Measurements from ENCODE around the gene FAM72D. TPM values are rescaled to one million over a fixed set of nuclear protein-coding genes. Genes with fewer than 3 reads are reported as not detected.
"Not testable (repeated sequence)": the region's sequence is repeated elsewhere in the genome, so short reads cannot be mapped to it uniquely, and the experiment has no call there.

Gene FAM72D
- total and polyA plus RNA-seq, 8 donors, result 0.58 to 1.5 (median 0.68) TPM; not detected in 4

GRCh38 chr1:145066486-145066885, 29.3 kb upstream of the FAM72D start:
- H3K27me3 ChIP-seq; H3K9me3 ChIP-seq; intact Hi-C loops (cut with DNase I; ENCODE audit: low total_unique reads); H3K27ac ChIP-seq; DNase-seq; H3K36me3 ChIP-seq; H3K4me3 ChIP-seq; H3K4me1 ChIP-seq: not testable (repeated sequence)
- WGBS, 5 donors, result no CpG with 5 or more reads among the region's 10 CpGs

GRCh38 chr1:145071569-145071968, 24.2 kb upstream of the FAM72D start:
- H3K27me3 ChIP-seq; DNase-seq; H3K4me1 ChIP-seq; H3K9me3 ChIP-seq; H3K27ac ChIP-seq; intact Hi-C loops (cut with DNase I; ENCODE audit: low total_unique reads); H3K4me3 ChIP-seq; H3K36me3 ChIP-seq: not testable (repeated sequence)
- 50 to 100% (median 100%) methylated on average over 1 of the region's 6 CpGs; no CpG with 5 or more reads in 2 of the 5 donors for WGBS, 5 donors

- H3K27me3 ChIP-seq; intact Hi-C loops (cut with DNase I; ENCODE audit: low total_unique reads); DNase-seq; H3K4me1 ChIP-seq; H3K4me3 ChIP-seq; H3K9me3 ChIP-seq; H3K36me3 ChIP-seq; H3K27ac ChIP-seq: not testable (repeated sequence)
- 81 to 98% (median 84%) methylated on average over 2 to 3 of the region's 6 CpGs for WGBS, 5 donors
Observed at GRCh38 chr1:145074021-145074559, 21.7 kb upstream of the FAM72D start.

GRCh38 chr1:145076877-145077276, 18.9 kb upstream of the FAM72D start:
- no CpG with 5 or more reads among the region's 3 CpGs for WGBS, 5 donors
- H3K4me1 ChIP-seq; H3K27ac ChIP-seq; H3K36me3 ChIP-seq; H3K9me3 ChIP-seq; intact Hi-C loops (cut with DNase I; ENCODE audit: low total_unique reads); H3K27me3 ChIP-seq; DNase-seq; H3K4me3 ChIP-seq: not testable (repeated sequence)

- intact Hi-C loops (cut with DNase I; ENCODE audit: low total_unique reads); DNase-seq; H3K9me3 ChIP-seq; H3K4me1 ChIP-seq; H3K27me3 ChIP-seq; H3K27ac ChIP-seq; H3K36me3 ChIP-seq; H3K4me3 ChIP-seq: not testable (repeated sequence)
- WGBS, 5 donors, result no CpG with 5 or more reads among the region's 11 CpGs
Observed at GRCh38 chr1:145077872-145078786, 17.6 kb upstream of the FAM72D start.

GRCh38 chr1:145078787-145079370, 16.9 kb upstream of the FAM72D start:
- H3K4me3 ChIP-seq; DNase-seq; H3K4me1 ChIP-seq; H3K27me3 ChIP-seq; H3K36me3 ChIP-seq; intact Hi-C loops (cut with DNase I; ENCODE audit: low total_unique reads); H3K9me3 ChIP-seq; H3K27ac ChIP-seq: not testable (repeated sequence)
- no CpG with 5 or more reads among the region's 5 CpGs for WGBS, 5 donors

GRCh38 chr1:145079737-145080136, 16.0 kb upstream of the FAM72D start:
- H3K36me3 ChIP-seq; DNase-seq; intact Hi-C loops (cut with DNase I; ENCODE audit: low total_unique reads); H3K27me3 ChIP-seq; H3K9me3 ChIP-seq; H3K27ac ChIP-seq; H3K4me3 ChIP-seq; H3K4me1 ChIP-seq: not testable (repeated sequence)
- 76 to 86% (median 79%) methylated on average over 2 of the region's 2 CpGs for WGBS, 5 donors

- H3K27ac ChIP-seq; H3K4me1 ChIP-seq; H3K4me3 ChIP-seq; H3K36me3 ChIP-seq; H3K9me3 ChIP-seq; H3K27me3 ChIP-seq; intact Hi-C loops (cut with DNase I; ENCODE audit: low total_unique reads); DNase-seq: not testable (repeated sequence)
- 75 to 93% (median 85%) methylated on average over 2 of the region's 3 CpGs for WGBS, 5 donors
Observed at GRCh38 chr1:145080193-145080592, 15.6 kb upstream of the FAM72D start.

GRCh38 chr1:145082483-145083255, 13.1 kb upstream of the FAM72D start:
- H3K4me3 ChIP-seq; H3K9me3 ChIP-seq; H3K27ac ChIP-seq; intact Hi-C loops (cut with DNase I; ENCODE audit: low total_unique reads); H3K27me3 ChIP-seq; DNase-seq; H3K4me1 ChIP-seq; H3K36me3 ChIP-seq: not testable (repeated sequence)
- 84 to 91% (median 89%) methylated on average over 3 to 4 of the region's 7 CpGs for WGBS, 5 donors

- H3K4me1 ChIP-seq; H3K36me3 ChIP-seq; H3K9me3 ChIP-seq; H3K27me3 ChIP-seq; intact Hi-C loops (cut with DNase I; ENCODE audit: low total_unique reads): not testable (repeated sequence)
- WGBS, 5 donors, result 0 to 1% (median 0%) methylated on average over 2 to 26 of the region's 47 CpGs
- H3K27ac ChIP-seq, result peak overlapping the region in 3 of 5 donors; percentile 26 to 73 (median 33)
- H3K4me3 ChIP-seq, result peak overlapping the region in 3 of 4 donors; percentile 44 to 55 (median 47)
- peak; percentile 37 to 46 for DNase-seq
Observed at GRCh38 chr1:145093517-145094149, 2.1 kb upstream of the FAM72D start.

GRCh38 chr1:145094655-145095211, 1.0 kb upstream of the FAM72D start:
- DNase-seq; H3K9me3 ChIP-seq; intact Hi-C loops (cut with DNase I; ENCODE audit: low total_unique reads); H3K27me3 ChIP-seq; H3K4me1 ChIP-seq; H3K36me3 ChIP-seq: not testable (repeated sequence)
- Histone ChIP-seq H3K4me3 (peak overlapping the region; percentile 32 to 46 (median 42)), H3K27ac (peak overlapping the region; percentile 51 to 77 (median 67))
- 0% methylated on average over 5 to 11 of the region's 46 CpGs; no CpG with 5 or more reads in 2 of the 5 donors for WGBS, 5 donors

Data from stomach (tissue), 9 donors.